ENCODE results near the gene SCTR. TPM values are rescaled to one million over a fixed set of nuclear protein-coding genes. Genes with fewer than 3 reads are reported as not detected.

SCTR gene
- total RNA-seq, 1 experiment from 2014 or later, result not detected

GRCh38 chr2:119565481-119565880, 41.2 kb upstream of the SCTR start:
- CTCF ChIA-PET, result no interaction called here
- no peak overlapping the region for H3K4me3 ChIP-seq (ENCODE audit: low read depth in 2 of 2, low read length in 2 of 2)
- in situ Hi-C loops (cut with HindIII; ENCODE audit: low pct_unique_long_range_greater_than_20kb, low sequenced_read_pairs), result no loop called here
- BruUV-seq (replicated peaks), result no TSS peak
- ATAC-seq (no peak), DNase-seq (ENCODE audit: low read depth, low spot score) (no peak)
- H3K9me3 ChIP-seq (ENCODE audit: control insufficient read depth, insufficient read depth, low read depth, low read length), result no peaks in the 10 kb centered on the region
- POLR2A ChIA-PET, result no interaction called here
- TF ChIP-seq SIN3A (IDR thresholded peaks at IDR 0.05; ENCODE audit: borderline replicate concordance, insufficient read depth, low read depth, low read length) (no peak), TCF7L2 (IDR thresholded peaks at IDR 0.05; ENCODE audit: low read depth, low read length) (no peak), REST (IDR thresholded peaks at IDR 0.05; ENCODE audit: insufficient read depth in 1 of 2, low read depth in 2 of 2, low read length in 1 of 2) (no peak), POLR2AphosphoS5 (IDR thresholded peaks at IDR 0.05; ENCODE audit: low read depth, low read length) (no peak)
- no peaks in the 10 kb centered on the region for H3K4me1 ChIP-seq (ENCODE audit: control insufficient read depth, insufficient read depth, low read length)
- 0 out of 2 replicates have a peak, but pooled peaks cover 2% of the 10 kb centered on the region for H3K27me3 ChIP-seq (ENCODE audit: control insufficient read depth, insufficient read depth, low read length)
- H3K36me3 ChIP-seq (ENCODE audit: control insufficient read depth, insufficient read depth, low read length), result no peaks in the 10 kb centered on the region
- intact Hi-C loops (cut with micrococcal nuclease; ENCODE audit: unreplicated experiment), result no loop called here
- H3K27ac ChIP-seq (ENCODE audit: low read length), result no peak overlapping the region

GRCh38 chr2:119553687-119554344, 29.5 kb upstream of the SCTR start:
- CTCF ChIA-PET, result no interaction called here
- in situ Hi-C loops (cut with HindIII; ENCODE audit: low pct_unique_long_range_greater_than_20kb, low sequenced_read_pairs) (no loop called here), intact Hi-C loops (cut with micrococcal nuclease; ENCODE audit: unreplicated experiment) (no loop called here)
- TF ChIP-seq TCF7L2 (IDR thresholded peaks at IDR 0.05; ENCODE audit: low read depth, low read length) (no peak), POLR2AphosphoS5 (IDR thresholded peaks at IDR 0.05; ENCODE audit: low read depth, low read length) (no peak), SIN3A (IDR thresholded peaks at IDR 0.05; ENCODE audit: borderline replicate concordance, insufficient read depth, low read depth, low read length) (no peak), CTCF (IDR thresholded peaks at IDR 0.05) (no peak), REST (IDR thresholded peaks at IDR 0.05; ENCODE audit: insufficient read depth in 1 of 2, low read depth in 2 of 2, low read length in 1 of 2) (no peak)
- DNase-seq (ENCODE audit: low read depth, low spot score) (no peak), ATAC-seq (no peak)
- Histone ChIP-seq H3K27ac (ENCODE audit: low read length) (no peak overlapping the region), H3K4me3 (ENCODE audit: low read depth in 2 of 2, low read length in 2 of 2) (no peak overlapping the region), H3K4me1 (ENCODE audit: control insufficient read depth, insufficient read depth, low read length) (no peaks in the 10 kb centered on the region), H3K36me3 (ENCODE audit: control insufficient read depth, insufficient read depth, low read length) (no peaks in the 10 kb centered on the region), H3K9me3 (ENCODE audit: control insufficient read depth, insufficient read depth, low read depth, low read length) (no peaks in the 10 kb centered on the region), H3K27me3 (ENCODE audit: control insufficient read depth, insufficient read depth, low read length) (peaks cover 2% of the 10 kb centered on the region; the same call in 1 of the 2 replicates)
- no TSS peak for BruUV-seq (replicated peaks)
- POLR2A ChIA-PET, result no interaction called here

Data from Panc1 (cell line).